ENCODE data around the gene KANSL1. TPM values are rescaled to one million over a fixed set of nuclear protein-coding genes. Genes with fewer than 3 reads are reported as not detected.
"Not testable (repeated sequence)": the region's sequence is repeated elsewhere in the genome, so short reads cannot be mapped to it uniquely, and the experiment has no call there.

KANSL1 gene
- total and polyA plus RNA-seq, 2 of the 4 experiments (the other 2 are of a cell fraction): 19.1 to 49.6 TPM

- Histone ChIP-seq H3K14ac (replicated peaks; ENCODE audit: low read depth, low read length) (no peak overlapping the region), H3K18ac (ENCODE audit: low read depth, low read length) (no peak overlapping the region), H2AK5ac (ENCODE audit: low read depth, low read length) (no peak overlapping the region), H4K91ac (ENCODE audit: insufficient read depth, low read depth, low read length) (no peak overlapping the region), H3K4me1 (ENCODE audit: control insufficient read depth, insufficient read depth, low read length) (peaks cover 7% of the 10 kb centered on the region), H3K9ac (ENCODE audit: low read depth, low read length) (no peak overlapping the region), H3K79me1 (ENCODE audit: low read depth in 1 of 2, low read length in 2 of 2) (peaks cover 7 to 75% of the 10 kb centered on the region in 2 experiments), H3K9me3 (ENCODE audit: control insufficient read depth, insufficient read depth, low read length) (no peaks in the 10 kb centered on the region), H4K5ac (ENCODE audit: low read depth, low read length) (no peak overlapping the region), H2AK9ac (replicated peaks; ENCODE audit: low read depth, low read length, poor library complexity) (no peak overlapping the region), H3K23ac (ENCODE audit: low read depth, low read length) (no peak overlapping the region), H4K8ac (ENCODE audit: low read depth in 2 of 2, low read length in 2 of 2) (no peak overlapping the region), H3K27me3 (ENCODE audit: control insufficient read depth, insufficient read depth, low read length) (no peaks in the 10 kb centered on the region), H3K27ac (ENCODE audit: insufficient read depth, low read length) (no peak overlapping the region), H3K4me3 (ENCODE audit: insufficient read depth, low read depth, low read length) (no peak overlapping the region), H2BK15ac (ENCODE audit: low read depth, low read length) (no peak overlapping the region), H3K56ac (ENCODE audit: extremely low read depth, insufficient read depth, low read length) (no peak overlapping the region), H3K9me1 (ENCODE audit: insufficient read depth, low read length) (peaks cover 25% of the 10 kb centered on the region), H3K4ac (ENCODE audit: low read depth, low read length) (no peak overlapping the region), H2BK20ac (ENCODE audit: low read depth, low read length) (no peak overlapping the region), H2BK120ac (ENCODE audit: low read depth, low read length) (no peak overlapping the region), H3K4me2 (ENCODE audit: low read depth, low read length) (no peak overlapping the region), H4K20me1 (ENCODE audit: insufficient read depth, low read length) (peaks cover 100% of the 10 kb centered on the region), H2AFZ (replicated peaks; ENCODE audit: low read length, poor library complexity) (no peak overlapping the region), H3K36me3 (ENCODE audit: control insufficient read depth, insufficient read depth, low read length) (no peaks in the 10 kb centered on the region; the same call in 1 of the 2 replicates), H2BK5ac (ENCODE audit: low read depth, low read length, poor library complexity, severe bottlenecking) (no peak overlapping the region)
- ATAC-seq (ENCODE audit: low read depth): no peak
- TF ChIP-seq ELK1 (IDR thresholded peaks at IDR 0.05; ENCODE audit: borderline replicate concordance, low read depth, low read length) (no peak), SMC3 (IDR thresholded peaks at IDR 0.05; ENCODE audit: low read depth, low read length) (no peak), USF2 (IDR thresholded peaks at IDR 0.05; ENCODE audit: low read depth, low read length) (no peak), BHLHE40 (IDR thresholded peaks at IDR 0.05; ENCODE audit: low read depth, low read length) (no peak)
- ChIA-PET CTCF (interaction anchor here (0.6 kb wide), 1 partner anchor 12 kb away, joined by 3 read pairs; the partner anchor contains the start of gene KANSL1), POLR2A (ENCODE audit: unreplicated experiment) (interaction anchor here (1.1 kb wide), 1 partner anchor 46 kb away, joined by 4 read pairs; no protein-coding TSS in a partner anchor)
- BruUV-seq (replicated peaks): no TSS peak
- intact Hi-C loops (cut with micrococcal nuclease) (no loop called here), in situ Hi-C loops (cut with MboI; ENCODE audit: low sequenced_read_pairs) (no loop called here), dilution Hi-C loops (cut with HindIII; ENCODE audit: low sequenced_read_pairs, unreplicated experiment) (no loop called here)
- DNase-seq: no peak
- WGBS, 2 experiments (ENCODE audit: extremely low coverage in 2 of 2, insufficient read length in 1 of 2): 69% methylated on average over 2 of the region's 2 CpGs; no CpG with 5 or more reads in 1 of the 2 experiments
Measured at GRCh38 chr17:46180892-46181274, 12.3 kb downstream of the KANSL1 start.

GRCh38 chr17:46180185-46180891 lies 12.9 kb downstream of the KANSL1 start:
- DNase-seq; H2BK120ac ChIP-seq (ENCODE audit: low read depth, low read length); H3K27ac ChIP-seq (ENCODE audit: insufficient read depth, low read length); H2AFZ ChIP-seq (replicated peaks; ENCODE audit: low read length, poor library complexity); H3K4ac ChIP-seq (ENCODE audit: low read depth, low read length); H3K4me3 ChIP-seq (ENCODE audit: insufficient read depth, low read depth, low read length); H3K14ac ChIP-seq (replicated peaks; ENCODE audit: low read depth, low read length); H2BK20ac ChIP-seq (ENCODE audit: low read depth, low read length); ATAC-seq (ENCODE audit: low read depth); H3K18ac ChIP-seq (ENCODE audit: low read depth, low read length); H3K56ac ChIP-seq (ENCODE audit: extremely low read depth, insufficient read depth, low read length); H2BK5ac ChIP-seq (ENCODE audit: low read depth, low read length, poor library complexity, severe bottlenecking); H2BK15ac ChIP-seq (ENCODE audit: low read depth, low read length); H2AK5ac ChIP-seq (ENCODE audit: low read depth, low read length); H4K5ac ChIP-seq (ENCODE audit: low read depth, low read length); H3K9me3 ChIP-seq (ENCODE audit: control insufficient read depth, insufficient read depth, low read length); BruUV-seq (replicated peaks); intact Hi-C loops (cut with micrococcal nuclease); H4K8ac ChIP-seq (ENCODE audit: low read depth in 2 of 2, low read length in 2 of 2); in situ Hi-C loops (cut with MboI; ENCODE audit: low sequenced_read_pairs); H4K91ac ChIP-seq (ENCODE audit: insufficient read depth, low read depth, low read length); H2AK9ac ChIP-seq (replicated peaks; ENCODE audit: low read depth, low read length, poor library complexity); dilution Hi-C loops (cut with HindIII; ENCODE audit: low sequenced_read_pairs, unreplicated experiment); H3K4me1 ChIP-seq (ENCODE audit: control insufficient read depth, insufficient read depth, low read length); H3K9ac ChIP-seq (ENCODE audit: low read depth, low read length); H3K36me3 ChIP-seq (ENCODE audit: control insufficient read depth, insufficient read depth, low read length); H3K4me2 ChIP-seq (ENCODE audit: low read depth, low read length); H3K23ac ChIP-seq (ENCODE audit: low read depth, low read length); H3K27me3 ChIP-seq (ENCODE audit: control insufficient read depth, insufficient read depth, low read length): not testable (repeated sequence)
- Histone ChIP-seq H3K9me1 (ENCODE audit: insufficient read depth, low read length) (peaks cover 23% of the 10 kb centered on the region), H4K20me1 (ENCODE audit: insufficient read depth, low read length) (peaks cover 100% of the 10 kb centered on the region), H3K79me1 (ENCODE audit: low read depth in 1 of 2, low read length in 2 of 2) (peaks cover 7 to 77% of the 10 kb centered on the region in 2 experiments)
- ChIA-PET POLR2A (ENCODE audit: unreplicated experiment) (interaction anchor here (1.1 kb wide), 1 partner anchor 46 kb away, joined by 4 read pairs; no protein-coding TSS in a partner anchor), CTCF (interaction anchor here (0.6 kb wide), 1 partner anchor 13 kb away, joined by 3 read pairs; the partner anchor contains the start of gene KANSL1)
- WGBS, 2 experiments (ENCODE audit: extremely low coverage in 2 of 2, insufficient read length in 1 of 2): 80% methylated on average over 5 of the region's 16 CpGs; no CpG with 5 or more reads in 1 of the 2 experiments

Data from IMR-90 (cell line).